GM21825 (cell line): ENCODE measurements around the gene KIAA0319L.
"Not testable (repeated sequence)": the region's sequence is repeated elsewhere in the genome, so short reads cannot be mapped to it uniquely, and the experiment has no call there.

Experiments
- ATAC-seq: cut with Tn5 transposase; IDR thresholded peaks from one replicate; pipeline ENCODE4 v1.9.1; 2021; ENCODE audit warnings: mild to moderate bottlenecking, moderate library complexity; ENCODE audit not compliant: unreplicated experiment

The KIAA0319L gene

GRCh38 chr1:35557118-35557610, at the start of gene KIAA0319L:
Gene KIAA0319L (minus strand): TSS chr1:35557403. CDS start chr1:35554491, 2,912 bp downstream.
- peak; percentile 69 for ATAC-seq

- no peak for ATAC-seq
Measured at GRCh38 chr1:35605867-35606182, 48.6 kb upstream of the KIAA0319L start.

- no peak for ATAC-seq
Measured at GRCh38 chr1:35605071-35605866, 48.1 kb upstream of the KIAA0319L start.

- no peak for ATAC-seq
Measured at GRCh38 chr1:35603941-35604340, 46.7 kb upstream of the KIAA0319L start.

- no peak for ATAC-seq
Measured at GRCh38 chr1:35603468-35603867, 46.3 kb upstream of the KIAA0319L start.

GRCh38 chr1:35600593-35600992, 43.4 kb upstream of the KIAA0319L start:
- no peak for ATAC-seq

GRCh38 chr1:35599411-35599810, 42.2 kb upstream of the KIAA0319L start:
- no peak for ATAC-seq

- ATAC-seq = no peak
Measured at GRCh38 chr1:35598895-35599294, 41.7 kb upstream of the KIAA0319L start.

GRCh38 chr1:35597870-35598269, 40.7 kb upstream of the KIAA0319L start:
- ATAC-seq = no peak

- no peak for ATAC-seq
Measured at GRCh38 chr1:35595684-35596083, 38.5 kb upstream of the KIAA0319L start.

GRCh38 chr1:35594005-35594760, 37.0 kb upstream of the KIAA0319L start:
- no peak for ATAC-seq

GRCh38 chr1:35592991-35593769, 36.0 kb upstream of the KIAA0319L start:
- ATAC-seq = no peak

- ATAC-seq = no peak
Measured at GRCh38 chr1:35591211-35591610, 34.0 kb upstream of the KIAA0319L start.

GRCh38 chr1:35590476-35591040, 33.4 kb upstream of the KIAA0319L start:
- no peak for ATAC-seq

GRCh38 chr1:35589516-35590427, 32.6 kb upstream of the KIAA0319L start:
- no peak for ATAC-seq

GRCh38 chr1:35588197-35588910, 31.2 kb upstream of the KIAA0319L start:
- ATAC-seq = no peak

GRCh38 chr1:35587736-35588135, 30.5 kb upstream of the KIAA0319L start:
- ATAC-seq = no peak

GRCh38 chr1:35586808-35587207, 29.6 kb upstream of the KIAA0319L start:
- ATAC-seq = no peak

- ATAC-seq = not testable (repeated sequence)
Measured at GRCh38 chr1:35585805-35586204, 28.6 kb upstream of the KIAA0319L start.
